Uterus (tissue), 2 donors: Measurements from ENCODE around the gene ZNF341.

ENCODE experiments used
- POLR2A ChIP-seq, 2 donors: fragments of 450-650 bp; IDR thresholded peaks; one replicate each; pipeline ENCODE4 v1.6.1; 2016; ENCODE audit warnings: antibody characterized with exemption in 2 of 2, mild to moderate bottlenecking in 1 of 2, moderate library complexity in 1 of 2
- TF ChIP-seq, protein P1 (sequence below), 4 experiments: fragments of 200-600 bp in 2 of 4; fragments of 450-650 bp in 2 of 4; sonication (generic) in 2 of 4; IDR thresholded peaks; one replicate each; pipeline ENCODE4 v1.5.1; 2016 to 2019; ENCODE audit warnings: antibody characterized with exemption in 4 of 4, mild to moderate bottlenecking in 2 of 4, moderate library complexity in 1 of 4

DNA sequence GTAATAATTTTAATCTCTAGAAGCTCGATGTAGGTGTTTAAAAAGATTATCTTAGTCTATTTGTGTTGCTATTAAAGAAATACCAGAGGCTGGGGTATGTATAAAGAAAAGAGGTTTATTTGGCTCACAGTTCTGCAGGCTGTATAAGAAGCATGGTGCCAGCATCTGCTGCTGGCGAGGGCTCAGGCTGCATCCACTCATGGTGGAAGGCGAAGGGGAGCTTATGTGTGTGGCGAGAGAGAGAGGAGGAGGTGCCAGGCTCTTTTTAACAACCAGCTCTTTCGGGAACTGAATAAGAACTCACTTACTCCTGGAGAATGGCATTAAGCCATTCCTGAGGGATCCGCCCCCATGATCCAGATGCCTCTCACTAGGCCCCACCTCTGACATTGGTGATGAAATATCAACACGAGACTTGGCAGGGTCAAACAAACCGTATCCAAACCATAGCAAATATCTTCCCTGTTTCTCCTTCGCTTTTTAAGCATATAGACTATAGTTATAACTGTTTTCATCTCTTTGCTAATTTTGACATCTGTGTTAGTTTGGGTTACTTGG is 103.9 kb downstream of the ZNF341 start:
- TF ChIP-seq POLR2A (IDR thresholded peaks at IDR 0.05): no peak
- TF ChIP-seq, protein P1, sequence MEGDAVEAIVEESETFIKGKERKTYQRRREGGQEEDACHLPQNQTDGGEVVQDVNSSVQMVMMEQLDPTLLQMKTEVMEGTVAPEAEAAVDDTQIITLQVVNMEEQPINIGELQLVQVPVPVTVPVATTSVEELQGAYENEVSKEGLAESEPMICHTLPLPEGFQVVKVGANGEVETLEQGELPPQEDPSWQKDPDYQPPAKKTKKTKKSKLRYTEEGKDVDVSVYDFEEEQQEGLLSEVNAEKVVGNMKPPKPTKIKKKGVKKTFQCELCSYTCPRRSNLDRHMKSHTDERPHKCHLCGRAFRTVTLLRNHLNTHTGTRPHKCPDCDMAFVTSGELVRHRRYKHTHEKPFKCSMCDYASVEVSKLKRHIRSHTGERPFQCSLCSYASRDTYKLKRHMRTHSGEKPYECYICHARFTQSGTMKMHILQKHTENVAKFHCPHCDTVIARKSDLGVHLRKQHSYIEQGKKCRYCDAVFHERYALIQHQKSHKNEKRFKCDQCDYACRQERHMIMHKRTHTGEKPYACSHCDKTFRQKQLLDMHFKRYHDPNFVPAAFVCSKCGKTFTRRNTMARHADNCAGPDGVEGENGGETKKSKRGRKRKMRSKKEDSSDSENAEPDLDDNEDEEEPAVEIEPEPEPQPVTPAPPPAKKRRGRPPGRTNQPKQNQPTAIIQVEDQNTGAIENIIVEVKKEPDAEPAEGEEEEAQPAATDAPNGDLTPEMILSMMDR (IDR thresholded peaks at IDR 0.05): no peak
